UCSD-AML1 (cell line): ENCODE data around the gene PRRG3.
"Not testable (repeated sequence)": the region's sequence is repeated elsewhere in the genome, so short reads cannot be mapped to it uniquely, and the experiment has no call there.

Experiments used
- DNase-seq: peaks from one replicate; lab custom pipeline; 2025; ENCODE audit not compliant: unreplicated experiment; lab: John Stamatoyannopoulos, UW

The PRRG3 gene

GRCh38 chrX:151694661-151695582 is at the start of gene PRRG3:
Gene PRRG3, plus strand, starts transcription at chrX:151695458. Its CDS starts 3,357 bp downstream, at chrX:151698815.
- DNase-seq: no peak

GRCh38 chrX:151675121-151675746 is 20.0 kb upstream of the PRRG3 start:
- no peak for DNase-seq

GRCh38 chrX:151676196-151676595 is 19.1 kb upstream of the PRRG3 start:
- DNase-seq: no peak

GRCh38 chrX:151679798-151680402 is 15.4 kb upstream of the PRRG3 start:
- DNase-seq: no peak

DNA sequence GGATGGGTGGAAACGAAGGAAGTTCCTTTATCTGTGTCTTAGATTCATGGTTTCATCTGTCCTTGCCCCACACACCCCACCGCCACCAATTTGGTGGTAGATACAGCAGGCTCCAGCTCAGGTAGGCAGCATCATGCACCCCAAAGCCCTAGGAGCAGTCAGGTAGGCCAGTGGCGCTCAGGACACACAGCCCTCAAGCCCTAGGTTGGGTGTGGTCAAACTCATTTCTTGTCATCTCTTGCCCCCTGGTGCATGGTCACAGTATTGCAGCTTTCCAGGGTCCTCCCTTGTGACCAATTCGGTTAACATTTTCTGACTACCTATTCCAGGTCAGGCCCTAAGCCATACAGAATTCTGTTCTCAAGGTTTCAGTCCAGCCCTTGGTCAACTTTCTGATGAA is 14.5 kb upstream of the PRRG3 start:
- DNase-seq: peak; percentile 66

DNA sequence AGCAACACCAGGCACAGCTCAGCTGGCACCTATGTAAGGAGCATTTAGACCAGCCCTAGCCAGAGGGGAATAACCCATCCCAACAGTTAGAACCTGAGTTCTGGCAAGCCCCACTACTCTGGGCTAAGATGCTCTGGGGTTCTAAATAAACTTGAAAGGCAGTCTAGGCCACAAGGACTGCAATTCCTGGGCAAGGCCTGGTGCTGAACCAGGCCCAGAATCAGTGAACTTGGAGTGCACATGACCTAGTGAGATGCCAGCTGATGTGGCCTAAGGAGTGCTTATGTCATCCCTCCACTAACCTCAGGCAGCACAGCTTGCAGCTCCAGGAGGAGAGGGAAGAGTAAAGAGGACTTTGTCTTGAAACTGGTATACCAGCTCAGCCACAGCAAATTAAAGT is 7.6 kb upstream of the PRRG3 start:
- no peak for DNase-seq

GRCh38 chrX:151688695-151689094 is 6.6 kb upstream of the PRRG3 start:
- DNase-seq: no peak

GRCh38 chrX:151692825-151693224 is 2.4 kb upstream of the PRRG3 start:
- DNase-seq: no peak

DNA sequence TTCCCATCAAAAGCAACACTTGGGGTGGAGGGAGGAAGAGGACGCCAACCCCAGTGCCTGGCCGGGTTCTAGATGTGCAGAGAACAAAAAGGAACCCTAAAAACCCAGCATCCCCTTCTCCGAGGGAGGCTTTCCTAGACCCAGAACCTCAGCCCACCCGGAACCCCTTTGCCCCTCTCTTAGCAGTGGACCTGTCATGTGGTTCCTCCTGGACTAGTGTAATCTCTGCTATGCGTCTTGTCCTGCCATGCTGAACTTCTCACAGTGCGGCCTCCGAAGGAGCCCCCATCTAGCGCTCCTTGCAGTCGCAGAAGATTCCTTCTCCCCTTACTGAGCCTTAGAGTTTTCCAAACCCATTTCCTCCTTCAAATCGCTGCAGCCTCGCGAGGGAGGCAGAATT is 1.1 kb upstream of the PRRG3 start:
- no peak for DNase-seq

DNA sequence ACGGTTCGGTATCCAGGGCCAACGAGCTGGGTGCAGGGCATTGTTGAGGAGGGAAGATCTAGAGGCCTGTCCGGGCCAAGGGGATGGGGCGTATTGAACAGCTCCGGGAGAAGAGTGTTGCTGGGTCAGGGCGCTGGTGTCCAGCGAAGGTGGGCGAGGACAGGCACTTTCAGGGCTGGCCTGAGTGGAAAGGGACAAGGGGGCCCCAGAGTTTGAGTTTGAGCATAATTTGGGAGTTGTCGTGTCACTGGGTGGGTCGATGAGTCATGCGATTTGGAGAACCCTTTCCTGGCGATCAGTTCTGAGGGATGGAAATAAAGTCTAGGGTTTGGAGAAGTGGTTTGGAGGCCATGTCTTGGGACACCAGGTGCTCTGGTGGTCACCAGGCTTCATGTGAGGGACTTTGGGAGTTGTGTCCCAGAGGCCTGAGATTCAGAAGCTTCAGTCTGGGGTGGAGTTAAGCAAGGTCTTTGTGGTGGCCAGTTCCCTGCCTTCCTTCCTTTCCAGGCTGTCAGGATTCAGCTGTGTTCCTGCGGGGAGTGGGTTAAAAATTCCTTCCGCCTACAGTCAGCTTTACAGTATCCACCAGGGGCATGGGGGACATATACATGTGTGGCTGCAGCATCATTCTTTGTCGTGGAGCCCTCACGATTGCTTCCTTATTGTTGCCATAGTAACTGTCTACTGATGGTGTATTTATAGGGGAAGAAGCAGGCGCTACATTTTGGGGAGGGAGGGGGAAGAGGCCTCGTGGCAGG is 504 bp downstream of the PRRG3 start:
- no peak for DNase-seq

GRCh38 chrX:151697082-151697481 is 1.8 kb downstream of the PRRG3 start:
- DNase-seq: not testable (repeated sequence)

DNA sequence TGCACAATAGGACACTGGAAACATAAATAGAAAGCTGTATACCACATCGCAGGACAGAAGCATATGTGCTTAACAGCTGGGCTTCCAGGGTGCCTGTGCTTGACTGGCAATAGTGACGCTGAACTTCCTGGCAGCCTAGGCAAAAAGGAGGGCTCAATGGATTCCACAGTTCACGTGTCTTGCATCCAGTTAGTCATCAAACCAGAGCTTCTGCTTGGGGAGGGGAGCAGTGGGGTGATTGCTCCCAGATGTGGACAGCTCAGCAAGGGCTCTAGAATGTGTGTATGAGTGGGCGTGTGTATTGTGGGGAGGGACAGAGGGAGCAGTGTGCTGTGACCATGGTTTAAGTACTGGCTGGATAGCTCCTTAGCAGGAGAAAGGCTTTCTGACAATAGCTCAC is 2.3 kb downstream of the PRRG3 start:
- DNase-seq: no peak

- DNase-seq: no peak
Observed at GRCh38 chrX:151698485-151698884, 3.2 kb downstream of the PRRG3 start.

- DNase-seq: no peak
Observed at GRCh38 chrX:151699746-151700145, 4.5 kb downstream of the PRRG3 start.

DNA sequence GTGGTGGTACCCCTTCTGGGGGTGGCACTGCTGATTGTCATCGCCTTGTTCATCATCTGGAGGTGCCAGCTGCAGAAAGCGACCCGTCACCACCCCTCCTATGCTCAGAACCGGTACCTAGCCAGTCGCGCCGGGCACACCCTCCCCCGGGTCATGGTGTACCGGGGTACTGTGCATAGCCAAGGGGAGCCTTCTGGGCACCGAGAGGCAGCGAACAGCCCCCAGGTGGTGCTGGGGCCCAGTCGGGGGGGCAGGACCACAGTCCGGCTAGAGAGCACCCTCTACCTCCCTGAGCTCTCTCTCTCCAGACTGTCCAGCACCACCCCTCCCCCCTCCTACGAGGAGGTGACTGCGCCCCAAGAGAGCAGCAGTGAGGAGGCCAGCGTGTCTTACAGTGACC is 5.3 kb downstream of the PRRG3 start:
- no peak for DNase-seq

DNA sequence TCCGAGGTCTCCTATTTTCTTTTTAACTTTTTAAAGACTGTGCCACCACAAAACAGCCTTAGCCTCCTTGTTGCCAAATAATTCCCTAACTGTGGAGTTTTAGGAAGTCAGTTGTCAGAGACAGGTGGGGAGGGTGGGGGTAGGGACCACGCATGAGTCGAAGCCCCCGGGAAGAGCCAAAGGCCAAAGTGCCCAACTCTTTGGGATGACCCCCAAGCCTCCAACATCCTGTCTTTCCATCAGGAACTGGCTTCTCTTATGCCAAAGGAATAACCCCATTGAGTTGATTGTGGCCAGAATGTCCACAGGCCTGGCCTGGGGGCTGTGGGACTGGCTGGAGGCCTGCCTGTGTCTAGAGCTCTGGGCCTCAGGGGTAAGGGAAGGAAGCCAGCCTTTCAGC is 5.8 kb downstream of the PRRG3 start:
- DNase-seq: no peak

DNA sequence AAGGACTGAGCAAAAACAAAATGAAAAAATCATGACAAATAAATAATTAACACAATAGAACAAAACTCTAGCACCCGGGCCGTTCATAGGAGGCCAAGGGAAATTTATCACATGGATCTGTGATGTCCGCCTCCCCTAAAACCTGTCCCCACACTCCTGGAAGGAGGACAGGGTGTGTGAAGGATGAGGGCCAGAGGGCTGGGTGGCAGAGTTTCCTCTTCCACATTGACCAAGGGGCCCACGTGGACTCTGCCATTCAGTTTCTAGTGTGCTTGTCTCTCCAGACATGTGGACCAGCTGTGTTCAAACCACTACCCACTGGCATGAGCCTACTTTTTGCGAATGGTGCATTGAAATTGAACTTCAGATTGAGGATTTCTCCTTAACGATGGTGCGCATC is 6.3 kb downstream of the PRRG3 start:
- DNase-seq: no peak

- no peak for DNase-seq
Observed at GRCh38 chrX:151702026-151702714, 6.9 kb downstream of the PRRG3 start.

DNA sequence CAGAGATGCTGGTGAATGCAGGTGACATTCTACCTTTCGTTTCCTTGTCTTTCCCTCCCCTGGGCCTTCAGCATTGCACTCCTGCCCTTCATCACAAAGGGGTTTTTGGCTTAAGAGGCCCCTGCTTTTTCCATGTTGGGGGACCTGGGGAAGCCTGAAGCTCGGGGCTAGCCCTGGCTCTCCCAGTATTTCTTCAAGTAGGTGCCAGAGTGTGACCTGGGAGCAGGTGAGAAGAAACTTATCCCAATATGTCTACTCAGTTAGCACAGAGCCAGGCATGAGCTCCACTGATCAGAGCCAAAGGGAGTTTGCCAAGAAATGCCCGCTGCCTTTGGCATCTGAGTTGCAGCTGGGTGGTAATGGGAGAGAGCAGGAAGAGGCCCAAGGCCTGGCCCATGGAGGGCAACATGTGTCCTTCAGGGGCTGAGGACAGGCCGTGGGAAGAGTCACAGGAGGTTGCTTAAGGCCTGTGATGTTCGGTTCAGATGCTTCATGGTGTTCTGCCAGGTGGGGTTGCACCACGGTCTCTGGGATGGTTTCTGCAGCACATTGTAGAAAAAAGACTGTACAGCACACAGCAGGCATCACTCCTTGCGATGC is 7.6 kb downstream of the PRRG3 start:
- DNase-seq: no peak

DNA sequence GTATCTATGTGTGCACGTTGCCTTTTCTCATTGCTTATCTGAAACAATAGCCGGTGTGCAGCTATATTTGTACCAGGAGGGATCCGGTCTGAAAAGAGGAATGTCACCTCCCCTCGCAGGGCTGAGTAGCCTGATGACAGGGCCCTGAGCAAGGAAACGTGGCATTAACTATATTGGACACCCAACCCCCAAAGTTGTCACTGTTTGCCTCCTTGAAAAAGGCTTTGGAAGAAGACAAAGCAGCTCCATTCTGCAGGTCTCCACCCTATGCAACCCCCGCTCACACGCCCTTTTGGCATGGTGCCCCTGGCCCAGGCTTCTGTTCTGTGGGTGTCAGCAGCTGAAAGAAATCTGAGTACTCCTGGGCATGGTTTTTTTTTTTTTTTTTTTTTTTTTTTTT is 8.2 kb downstream of the PRRG3 start:
- DNase-seq: no peak
